Adipocyte (in vitro differentiated cells): Measurements from ENCODE around the gene DNAJB2.

Experiments
- DNase-seq: peaks from one replicate; pipeline ENCODE4 v3.0.0-alpha.2; 2015; ENCODE audit warnings: low read depth
- H3K27me3 ChIP-seq: replicated peaks from 2 replicates; pipeline ENCODE4 v1.7.0; 2013; ENCODE audit warnings: mild to moderate bottlenecking, low read length, moderate library complexity; ENCODE audit not compliant: control insufficient read depth, insufficient read depth
- H3K36me3 ChIP-seq: 2 replicates; pipeline ENCODE4 v1.7.0; 2013; ENCODE audit warnings: low read length, mild to moderate bottlenecking, moderate library complexity; ENCODE audit not compliant: control insufficient read depth, insufficient read depth, severe bottlenecking
- H3K4me1 ChIP-seq: 2 replicates; pipeline ENCODE4 v1.7.0; 2013; ENCODE audit warnings: mild to moderate bottlenecking, low read length, moderate library complexity; ENCODE audit not compliant: control insufficient read depth, insufficient read depth
- H3K4me3 ChIP-seq: 2 replicates; pipeline ENCODE4 v1.7.0; 2013; ENCODE audit warnings: mild to moderate bottlenecking, low read length, moderate library complexity
- H3K9ac ChIP-seq: 2 replicates; pipeline ENCODE4 v1.7.0; 2013; ENCODE audit warnings: mild to moderate bottlenecking, low read length, moderate library complexity
- H3K9me3 ChIP-seq: 2 replicates; pipeline ENCODE4 v1.7.0; 2013; ENCODE audit warnings: mild to moderate bottlenecking, low read length, moderate library complexity; ENCODE audit not compliant: control insufficient read depth

DNAJB2 gene

DNA sequence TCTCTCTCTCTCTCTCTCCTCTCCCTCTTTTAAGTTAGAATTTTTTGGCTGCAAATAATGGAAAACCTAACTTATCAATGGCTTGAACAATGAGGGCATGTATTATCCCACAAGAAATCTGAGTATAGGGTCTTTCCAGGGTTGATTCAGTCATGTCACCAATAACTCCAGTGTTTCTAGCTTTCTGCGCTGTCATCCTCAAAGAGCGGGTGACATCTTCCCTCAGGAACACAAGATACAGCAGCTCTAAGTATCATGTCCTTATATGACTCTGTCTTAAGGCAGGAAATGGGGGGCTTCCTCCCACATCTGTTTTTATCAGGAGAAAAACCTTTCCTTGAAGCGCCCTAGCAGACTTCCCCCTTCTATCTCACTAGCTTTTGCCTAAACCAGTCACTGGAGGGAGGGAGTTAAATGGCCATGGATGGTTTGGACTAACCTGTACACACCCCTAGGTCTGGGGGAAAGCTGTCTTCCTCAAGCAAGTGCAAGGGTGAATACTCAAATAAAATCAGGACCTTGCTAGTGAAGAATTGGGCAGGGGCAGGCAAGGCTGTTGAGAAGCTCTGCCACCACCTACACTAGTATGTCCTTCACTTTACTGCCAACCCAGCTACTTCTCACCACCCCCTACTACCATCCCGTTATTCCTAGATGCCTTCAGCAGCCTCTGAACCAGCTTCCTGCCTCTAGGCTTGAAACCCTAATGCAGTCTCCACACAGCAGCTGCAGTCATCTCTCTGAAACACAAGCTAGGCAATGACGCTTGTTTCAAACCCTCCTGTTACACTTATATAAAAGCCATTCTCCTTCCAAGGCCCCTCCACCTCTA, 17.9 kb upstream of the DNAJB2 start:
- H3K36me3 ChIP-seq, result no peaks in the 10 kb centered on the region
- H3K4me3 ChIP-seq, result no peak overlapping the region
- no peak overlapping the region for H3K9ac ChIP-seq
- no peaks in the 10 kb centered on the region for H3K9me3 ChIP-seq
- no peak for DNase-seq
- peaks cover 5% of the 10 kb centered on the region for H3K4me1 ChIP-seq
- peaks cover 12% of the 10 kb centered on the region for H3K27me3 ChIP-seq

DNA sequence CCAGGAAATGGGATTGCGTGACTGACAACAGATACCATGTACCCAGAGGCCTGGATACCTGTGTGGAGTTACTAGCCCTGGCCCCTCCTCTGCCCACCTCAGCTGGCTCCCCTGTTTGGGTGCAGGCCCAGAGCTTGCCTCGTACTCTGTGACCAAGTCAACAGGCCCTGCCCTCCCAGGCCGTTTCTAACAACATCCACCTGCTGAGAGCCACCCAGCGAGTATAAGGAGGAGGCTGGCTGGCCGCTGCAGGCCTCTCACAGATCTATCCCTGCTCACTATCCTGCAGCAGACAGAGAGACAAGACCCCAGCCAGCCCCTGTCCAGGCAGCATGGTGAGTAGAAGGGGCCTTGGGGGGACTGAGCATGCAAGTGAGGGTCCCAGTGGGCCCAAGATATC, 12.9 kb upstream of the DNAJB2 start:
- Histone ChIP-seq H3K27me3 (peaks cover 9% of the 10 kb centered on the region), H3K4me3 (no peak overlapping the region), H3K9me3 (no peaks in the 10 kb centered on the region), H3K9ac (no peak overlapping the region), H3K4me1 (peaks cover 5% of the 10 kb centered on the region), H3K36me3 (no peaks in the 10 kb centered on the region)
- DNase-seq, result no peak

DNA sequence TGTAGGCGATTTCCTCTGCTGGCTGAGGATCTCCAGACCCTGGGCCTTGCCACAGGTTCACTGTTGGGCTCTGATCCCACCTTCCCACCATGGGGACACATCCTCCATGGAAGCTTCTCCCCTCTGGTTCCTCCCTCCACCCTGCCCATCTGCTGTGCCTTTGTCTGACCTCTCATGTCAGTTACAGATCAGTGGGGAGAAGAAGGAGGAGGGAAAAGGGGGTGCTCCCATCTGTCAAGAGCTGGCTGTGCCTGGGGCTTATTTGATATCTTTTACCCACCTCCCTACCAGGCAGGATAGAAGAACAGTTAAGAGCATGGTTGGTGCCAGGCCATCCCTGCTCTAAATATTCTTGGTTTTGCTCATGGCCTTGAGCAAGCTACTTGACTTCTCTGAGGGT, 12.3 kb upstream of the DNAJB2 start:
- no peak for DNase-seq
- peaks cover 5% of the 10 kb centered on the region for H3K27me3 ChIP-seq
- H3K4me3 ChIP-seq, result no peak overlapping the region

DNA sequence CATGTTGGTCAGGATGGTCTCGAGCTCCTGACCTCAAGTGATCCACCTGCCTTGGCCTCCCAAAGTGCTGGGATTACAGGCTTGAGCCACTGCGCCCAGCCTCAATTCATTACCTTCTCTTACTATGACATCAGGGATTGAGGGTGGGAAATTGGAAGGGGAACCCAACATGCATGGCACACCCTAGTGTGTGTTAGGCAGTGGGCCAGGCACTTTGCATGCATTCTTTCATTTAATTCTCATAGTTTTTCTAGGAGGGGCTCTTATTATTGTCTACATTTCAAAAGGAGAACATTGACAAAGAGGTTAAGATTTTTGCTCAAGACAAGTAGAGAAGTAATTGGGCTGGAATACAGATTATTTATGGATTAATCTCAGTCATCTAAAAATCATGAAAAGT, 10.9 kb upstream of the DNAJB2 start:
- peaks cover 5% of the 10 kb centered on the region for H3K4me1 ChIP-seq
- DNase-seq, result no peak

More for the DNA sequence above, 12.3 kb upstream of the DNAJB2 start:
- peaks cover 5% of the 10 kb centered on the region for H3K4me1 ChIP-seq
- H3K36me3 ChIP-seq, result no peaks in the 10 kb centered on the region
- no peak overlapping the region for H3K9ac ChIP-seq
- no peaks in the 10 kb centered on the region for H3K9me3 ChIP-seq

DNA sequence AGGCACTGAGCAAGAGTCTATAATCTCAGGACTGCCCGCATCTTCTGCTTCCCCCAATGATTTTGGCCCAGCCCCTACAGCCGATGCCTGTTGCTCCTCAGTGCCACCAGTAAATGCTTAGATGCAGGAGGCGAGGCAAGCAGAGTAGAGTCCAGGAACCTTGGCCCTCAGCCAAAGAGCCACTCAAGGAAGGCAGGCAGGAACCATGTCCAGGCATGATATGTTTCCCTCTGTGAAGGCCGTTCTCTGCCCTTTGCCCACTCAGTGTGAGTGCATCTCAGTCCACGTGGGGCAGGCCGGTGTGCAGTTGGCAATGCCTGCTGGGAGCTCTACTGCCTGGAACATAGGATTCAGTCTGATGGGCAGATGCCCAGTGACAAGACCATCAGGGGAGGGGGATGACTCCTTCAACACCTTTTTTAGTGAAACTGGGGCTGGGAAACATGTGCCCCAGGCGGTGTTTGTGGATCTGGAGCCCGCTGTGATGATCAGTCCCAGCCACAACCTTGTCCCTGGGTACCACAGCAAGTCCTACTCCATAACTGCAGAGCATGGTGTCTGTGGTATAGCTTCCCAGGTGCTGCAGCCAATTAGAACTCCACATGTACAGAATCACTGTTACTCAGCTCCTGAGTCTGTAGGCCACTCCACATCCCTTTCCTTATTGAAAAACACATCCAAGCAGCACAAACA, 9.7 kb upstream of the DNAJB2 start:
- DNase-seq, result no peak
- H3K9ac ChIP-seq, result no peak overlapping the region
- no peak overlapping the region for H3K4me3 ChIP-seq
- H3K27me3 ChIP-seq, result peaks cover 5% of the 10 kb centered on the region
- peaks cover 8% of the 10 kb centered on the region for H3K4me1 ChIP-seq
- no peaks in the 10 kb centered on the region for H3K36me3 ChIP-seq
- no peaks in the 10 kb centered on the region for H3K9me3 ChIP-seq

More for the DNA sequence above, 10.9 kb upstream of the DNAJB2 start:
- Histone ChIP-seq H3K9me3 (no peaks in the 10 kb centered on the region), H3K9ac (no peak overlapping the region), H3K4me3 (no peak overlapping the region), H3K27me3 (peaks cover 5% of the 10 kb centered on the region), H3K36me3 (no peaks in the 10 kb centered on the region)

DNA sequence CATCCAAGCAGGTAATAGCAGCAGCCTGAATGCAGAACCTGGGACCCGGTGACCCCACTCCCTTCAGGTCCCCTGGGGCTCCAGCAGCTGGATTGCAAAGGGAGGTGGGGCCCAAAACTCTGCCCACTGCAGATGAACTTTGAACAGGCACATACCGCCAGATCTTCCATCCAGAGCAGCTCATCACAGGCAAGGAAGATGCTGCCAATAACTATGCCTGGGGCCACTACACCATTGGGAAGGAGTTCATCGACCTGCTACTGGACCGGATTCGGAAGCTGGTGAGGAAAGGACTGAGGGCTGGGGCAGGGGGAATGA, 9.2 kb upstream of the DNAJB2 start:
- no peaks in the 10 kb centered on the region for H3K9me3 ChIP-seq
- H3K4me1 ChIP-seq, result peaks cover 13% of the 10 kb centered on the region
- DNase-seq, result no peak
- H3K9ac ChIP-seq, result no peak overlapping the region
- H3K4me3 ChIP-seq, result no peak overlapping the region
- H3K36me3 ChIP-seq, result no peaks in the 10 kb centered on the region
- H3K27me3 ChIP-seq, result peaks cover 5% of the 10 kb centered on the region

DNA sequence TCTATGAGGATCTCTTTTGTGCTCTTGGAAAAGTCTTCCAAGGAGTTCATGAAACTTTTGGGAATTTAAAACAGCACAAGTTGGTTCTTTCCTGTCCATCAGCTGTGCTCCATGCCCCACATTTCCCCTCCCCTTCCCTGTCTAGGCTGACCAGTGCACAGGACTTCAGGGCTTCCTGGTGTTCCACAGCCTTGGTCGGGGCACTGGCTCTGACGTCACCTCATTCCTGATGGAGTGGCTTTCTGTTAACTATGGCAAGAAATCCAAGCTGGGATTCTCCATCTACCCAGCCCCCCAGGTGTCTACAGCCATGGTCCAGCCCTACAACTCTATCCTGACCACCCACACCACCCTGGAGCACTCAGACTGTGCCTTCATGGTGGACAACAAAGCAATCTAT, 8.1 kb upstream of the DNAJB2 start:
- H3K9me3 ChIP-seq, result no peaks in the 10 kb centered on the region
- no peak for DNase-seq
- no peaks in the 10 kb centered on the region for H3K27me3 ChIP-seq
- H3K9ac ChIP-seq, result no peak overlapping the region
- H3K4me3 ChIP-seq, result no peak overlapping the region
- no peaks in the 10 kb centered on the region for H3K36me3 ChIP-seq
- H3K4me1 ChIP-seq, result peaks cover 15% of the 10 kb centered on the region

DNA sequence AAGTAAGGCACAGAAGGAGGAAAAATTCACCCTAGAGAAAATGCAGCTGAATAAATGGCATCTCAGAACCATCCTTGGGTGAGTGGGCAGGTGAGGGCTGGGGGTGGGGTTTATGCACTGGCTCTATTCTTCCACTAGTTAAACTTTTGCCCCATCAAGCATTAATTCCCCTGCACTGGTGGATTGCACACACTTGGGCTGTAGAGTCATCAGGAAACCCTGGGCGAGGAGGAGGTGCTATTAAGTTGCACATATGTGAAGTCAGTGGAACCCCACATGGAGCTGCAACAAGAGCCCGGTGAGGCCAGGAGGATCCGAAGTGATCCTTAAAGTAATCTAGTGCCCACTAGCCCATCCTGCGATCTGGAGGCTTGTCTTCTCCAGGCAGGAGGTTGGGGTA, 6.8 kb upstream of the DNAJB2 start:
- DNase-seq, result no peak
- Histone ChIP-seq H3K36me3 (no peaks in the 10 kb centered on the region), H3K9me3 (no peaks in the 10 kb centered on the region), H3K9ac (no peak overlapping the region), H3K27me3 (no peaks in the 10 kb centered on the region), H3K4me3 (no peak overlapping the region), H3K4me1 (peaks cover 15% of the 10 kb centered on the region)

DNA sequence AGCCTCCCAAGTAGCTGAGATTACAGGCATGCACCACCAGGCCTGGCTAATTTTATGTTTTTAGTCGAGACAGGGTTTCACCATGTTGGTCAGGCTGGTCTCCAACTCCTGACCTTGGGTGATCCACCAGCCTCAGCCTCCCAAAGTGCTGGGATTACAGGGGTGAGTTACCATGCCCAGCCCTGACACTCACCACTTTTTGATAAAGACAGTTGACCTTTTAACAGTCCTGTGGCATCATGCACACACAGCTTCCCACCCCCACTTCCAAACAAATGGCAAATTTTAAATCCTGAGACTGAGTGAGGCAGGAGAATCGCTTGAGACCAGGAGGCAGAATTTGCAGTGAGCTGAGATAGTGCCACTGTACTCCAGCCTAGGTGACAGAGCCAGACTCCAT, 6.2 kb upstream of the DNAJB2 start:
- no peak for DNase-seq
- no peaks in the 10 kb centered on the region for H3K27me3 ChIP-seq
- no peaks in the 10 kb centered on the region for H3K36me3 ChIP-seq
- H3K4me3 ChIP-seq, result no peak overlapping the region
- H3K9me3 ChIP-seq, result no peaks in the 10 kb centered on the region
- H3K9ac ChIP-seq, result no peak overlapping the region
- H3K4me1 ChIP-seq, result peaks cover 18% of the 10 kb centered on the region

DNA sequence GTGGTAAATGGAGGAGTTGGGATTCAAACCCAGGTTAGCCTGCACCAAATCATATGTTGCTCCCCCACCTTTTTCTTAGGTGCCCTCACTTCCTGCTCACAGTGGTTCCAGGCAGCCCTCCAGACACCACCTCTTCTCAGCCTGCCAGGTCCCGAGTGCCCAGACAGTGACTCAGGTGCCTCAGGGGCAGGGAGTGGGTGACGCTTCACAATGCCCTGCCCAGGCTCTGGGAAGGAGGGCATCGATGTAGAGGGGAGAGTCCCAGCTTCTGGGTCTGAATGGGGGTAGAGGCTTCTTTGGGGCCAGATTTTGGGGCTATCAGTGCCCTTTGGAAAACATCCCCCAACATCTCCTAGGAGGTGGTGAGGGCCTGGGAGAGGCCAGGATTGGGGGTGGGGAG, 5.2 kb upstream of the DNAJB2 start:
- Histone ChIP-seq H3K36me3 (no peaks in the 10 kb centered on the region), H3K4me1 (peaks cover 27% of the 10 kb centered on the region), H3K4me3 (no peak overlapping the region), H3K27me3 (no peaks in the 10 kb centered on the region), H3K9ac (no peak overlapping the region), H3K9me3 (no peaks in the 10 kb centered on the region)
- no peak for DNase-seq

DNA sequence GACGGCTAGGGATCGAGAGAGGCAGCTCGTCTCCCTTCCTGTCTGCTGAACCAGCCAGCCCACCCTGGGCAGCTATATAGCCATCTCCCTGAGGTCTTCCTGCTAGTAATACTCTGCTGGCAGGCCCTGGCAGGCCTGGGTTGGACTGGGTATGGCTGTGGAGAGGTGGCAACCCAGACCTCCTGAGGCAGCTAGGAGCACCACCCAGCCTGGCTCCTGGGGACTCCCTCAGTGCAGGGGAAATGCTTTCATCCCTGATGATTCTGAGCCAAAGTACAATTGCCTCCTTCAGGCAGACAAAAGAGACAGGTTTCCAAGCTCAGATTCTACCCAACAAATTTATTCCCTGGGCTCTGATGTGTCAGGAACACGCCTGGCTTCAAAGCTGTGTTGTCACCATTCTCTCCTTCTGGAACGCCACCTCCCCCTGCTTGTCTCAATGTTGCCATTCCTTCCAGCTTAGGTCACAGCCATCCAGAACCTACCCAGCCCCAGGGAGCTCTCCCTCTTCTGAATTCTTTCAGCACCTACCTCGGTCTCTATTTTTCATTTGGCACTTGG, 4.7 kb upstream of the DNAJB2 start:
- Histone ChIP-seq H3K4me1 (peaks cover 27% of the 10 kb centered on the region), H3K4me3 (no peak overlapping the region)

More for the DNA sequence above, 4.7 kb upstream of the DNAJB2 start:
- peak; percentile 88 for DNase-seq
- no peaks in the 10 kb centered on the region for H3K36me3 ChIP-seq
- H3K9ac ChIP-seq, result no peak overlapping the region
- no peaks in the 10 kb centered on the region for H3K9me3 ChIP-seq
- H3K27me3 ChIP-seq, result no peaks in the 10 kb centered on the region
